Natural killer cell treated with Interleukin-12 subunit alpha and Interleukin-12 subunit beta and Interleukin-15 and Interleukin-18, amount 100 ng/mL, for 72 hours (primary cell): Measurements from ENCODE around the gene FXYD2. TPM values are rescaled to one million over a fixed set of nuclear protein-coding genes. Genes with fewer than 3 reads are reported as not detected.
"Not testable (repeated sequence)": the region's sequence is repeated elsewhere in the genome, so short reads cannot be mapped to it uniquely, and the experiment has no call there.

Experiments used
- ATAC-seq, 2 donors: fragments of 150-1000 bp; cut with Tn5 transposase in 1 of 2; sonication (Bioruptor Pico), chemical (Tn5 transposase) in 1 of 2; 2 replicates each; pipeline ENCODE4 v1.10.0; 2021
- DNase-seq: peaks from one replicate; pipeline ENCODE4 v3.0.0; 2022; ENCODE audit warnings: low spot score
- H3K27ac Mint-ChIP-seq, 2 donors: 1 replicate in 1 of 2; 2 replicates in 1 of 2; pipeline ENCODE4 v1.8.0; 2022; ENCODE audit warnings: mixed read lengths in 2 of 2, mild to moderate bottlenecking in 1 of 2, moderate library complexity in 1 of 2
- H3K27me3 Mint-ChIP-seq, 2 donors: 1 replicate in 1 of 2; 2 replicates in 1 of 2; pipeline ENCODE4 v1.8.0; 2022; ENCODE audit warnings: mixed read lengths in 2 of 2
- H3K36me3 Mint-ChIP-seq: one replicate; pipeline ENCODE4 v1.8.0; 2022; ENCODE audit warnings: mixed read lengths
- H3K4me1 Mint-ChIP-seq, 2 donors: 1 replicate in 1 of 2; 2 replicates in 1 of 2; pipeline ENCODE4 v1.8.0; 2022; ENCODE audit warnings: low read depth in 2 of 2, mixed read lengths in 2 of 2, mild to moderate bottlenecking in 1 of 2
- H3K4me3 Mint-ChIP-seq: one replicate; pipeline ENCODE4 v1.8.0; 2022; ENCODE audit warnings: mixed read lengths
- H3K9me3 Mint-ChIP-seq: 2 replicates; pipeline ENCODE4 v1.8.0; 2022; ENCODE audit warnings: mixed read lengths
- total RNA-seq, 2 donors: library from RNA; stranded (reverse); gene quantifications; one replicate each; pipeline ENCODE4 v1.2.3, GENCODE V29; 2022

Gene FXYD2
- 1 to 10 TPM in 1 of 2 donors, under 1 TPM in 1; 0.14 to 1.5 TPM for total RNA-seq

DNA sequence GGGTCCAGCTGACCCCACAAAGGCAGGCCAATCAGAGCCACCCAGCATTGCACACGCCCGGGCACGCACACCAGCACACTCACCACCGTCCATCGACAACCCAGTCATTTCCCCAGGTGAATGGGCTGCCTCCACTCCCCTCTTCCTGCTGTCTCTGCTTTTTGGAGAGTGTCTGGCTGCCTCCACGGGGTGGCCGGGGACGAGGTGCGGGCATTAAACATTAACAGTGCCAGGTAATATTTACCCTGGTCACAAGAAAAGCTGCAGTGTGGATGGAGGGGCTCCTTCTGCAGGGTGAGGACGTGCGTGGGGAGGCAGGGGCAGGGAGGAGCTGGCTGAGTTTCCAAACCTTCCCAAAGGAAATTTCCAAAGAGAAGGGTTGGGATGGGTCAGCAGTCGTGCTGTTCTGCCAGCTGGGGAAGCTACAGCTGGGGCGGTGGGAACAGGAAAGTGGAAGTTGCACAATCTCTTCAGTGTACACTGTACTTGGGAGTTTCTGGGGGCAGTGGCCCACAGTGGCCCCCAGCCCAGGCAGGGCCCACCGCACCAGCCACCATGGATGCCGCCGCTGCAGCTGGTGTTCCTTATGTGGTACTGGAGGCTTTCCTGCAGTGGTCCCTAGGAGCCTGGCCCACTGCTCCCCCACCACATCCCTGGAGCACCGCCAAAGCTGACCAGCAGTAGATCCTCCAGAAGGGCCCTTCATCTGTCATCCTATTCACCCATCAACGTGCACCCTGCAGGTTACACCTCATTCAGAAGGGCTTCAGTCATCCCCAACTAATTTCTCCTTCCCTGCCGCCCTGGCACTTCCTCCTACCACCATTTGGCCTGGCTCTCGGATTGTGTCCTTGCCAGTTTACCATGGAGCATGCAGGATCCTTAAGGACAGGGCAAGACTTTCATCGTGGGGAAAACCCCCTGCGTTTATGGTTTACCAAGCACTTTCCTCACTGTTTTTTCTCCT lies at the start of gene FXYD2:
Gene FXYD2 (minus strand): TSS at position 174 of the 967 bp plus-strand sequence. CDS start 66 bp downstream, at position 108.
- DNase-seq (no peak), ATAC-seq (no peak)
- peak within 1 kb of the TSS; percentile 28 to 84 for H3K27ac Mint-ChIP-seq
- H3K9me3 Mint-ChIP-seq: no peaks in the 10 kb centered on the region
- peaks cover 26 to 46% of the 10 kb centered on the region in 2 donors for H3K4me1 Mint-ChIP-seq
- no peaks in the 10 kb centered on the region for H3K36me3 Mint-ChIP-seq
- peak within 1 kb of the TSS; percentile 6 for H3K4me3 Mint-ChIP-seq
- H3K27me3 Mint-ChIP-seq: peaks cover 0 to 2% of the 10 kb centered on the region in 2 donors

DNA sequence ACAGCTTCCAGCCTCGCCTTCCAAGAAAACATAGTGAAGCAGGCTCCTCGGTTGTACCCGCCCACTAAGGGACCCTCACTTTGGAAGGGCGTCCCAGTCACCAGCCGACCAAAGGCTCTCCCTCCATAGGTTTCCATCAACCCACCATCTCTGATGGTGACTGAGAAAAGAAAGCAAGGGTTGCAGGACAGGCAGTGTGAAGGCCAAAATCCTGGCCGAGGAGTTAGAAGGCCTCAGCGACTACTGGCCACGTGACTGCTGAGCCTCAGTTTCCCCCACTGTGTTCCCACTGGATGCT lies 49.2 kb upstream of the FXYD2 start:
- Mint-ChIP-seq H3K36me3 (peaks cover 6% of the 10 kb centered on the region), H3K27ac (no peak overlapping the region)

DNA sequence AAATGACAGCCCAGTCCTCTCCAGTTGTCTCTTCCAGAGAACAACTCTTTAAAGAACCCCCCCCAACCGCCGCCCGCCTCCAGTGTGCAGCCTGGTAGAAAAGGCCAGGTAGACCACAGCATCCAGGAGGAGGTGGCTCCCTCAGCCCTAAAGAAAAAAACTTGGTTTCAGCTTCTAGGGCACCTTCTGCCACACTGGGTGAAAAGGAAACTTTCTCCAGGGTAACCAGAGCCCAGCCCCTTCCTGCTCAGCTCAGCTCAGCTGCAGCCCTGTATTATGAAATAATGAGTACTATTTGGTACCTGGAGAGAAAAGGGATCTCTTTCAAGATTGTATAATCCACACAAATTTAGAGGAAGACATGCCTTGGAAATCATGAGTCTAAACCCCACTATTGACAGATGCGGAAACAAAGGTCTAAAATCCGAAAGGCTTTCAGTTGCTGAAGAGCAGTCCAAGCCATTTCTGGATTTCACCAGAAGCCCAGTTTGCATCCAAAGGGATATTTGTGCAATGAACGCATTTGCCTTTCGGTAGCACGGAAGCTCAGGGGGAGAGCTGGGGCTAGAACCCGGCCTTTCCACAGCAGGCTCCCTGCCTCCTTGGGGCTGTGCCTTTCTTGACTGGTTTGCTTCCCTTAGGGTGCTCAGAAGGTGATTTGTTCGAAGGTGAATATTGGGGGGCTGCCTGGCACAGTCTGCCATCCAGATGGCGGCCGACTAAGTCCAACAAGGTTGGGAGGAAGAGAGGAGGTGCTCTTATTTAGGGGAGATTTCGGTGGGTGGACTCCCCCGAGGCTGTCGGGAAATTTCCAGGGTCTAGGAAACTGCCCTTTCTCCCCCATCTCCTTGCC lies 48.7 kb upstream of the FXYD2 start:
- Mint-ChIP-seq H3K27ac (no peak overlapping the region), H3K36me3 (peaks cover 6% of the 10 kb centered on the region), H3K4me3 (no peak overlapping the region), H3K27me3 (peaks cover 45 to 61% of the 10 kb centered on the region in 2 donors), H3K9me3 (no peaks in the 10 kb centered on the region), H3K4me1 (peaks cover 16 to 19% of the 10 kb centered on the region in 2 donors)
- no peak for ATAC-seq
- no peak for DNase-seq

More for the DNA sequence above, 49.2 kb upstream of the FXYD2 start:
- H3K9me3 Mint-ChIP-seq: no peaks in the 10 kb centered on the region
- ATAC-seq (no peak), DNase-seq (no peak)
- peaks cover 16 to 19% of the 10 kb centered on the region in 2 donors for H3K4me1 Mint-ChIP-seq
- peaks cover 48 to 63% of the 10 kb centered on the region in 2 donors for H3K27me3 Mint-ChIP-seq
- no peak overlapping the region for H3K4me3 Mint-ChIP-seq

DNA sequence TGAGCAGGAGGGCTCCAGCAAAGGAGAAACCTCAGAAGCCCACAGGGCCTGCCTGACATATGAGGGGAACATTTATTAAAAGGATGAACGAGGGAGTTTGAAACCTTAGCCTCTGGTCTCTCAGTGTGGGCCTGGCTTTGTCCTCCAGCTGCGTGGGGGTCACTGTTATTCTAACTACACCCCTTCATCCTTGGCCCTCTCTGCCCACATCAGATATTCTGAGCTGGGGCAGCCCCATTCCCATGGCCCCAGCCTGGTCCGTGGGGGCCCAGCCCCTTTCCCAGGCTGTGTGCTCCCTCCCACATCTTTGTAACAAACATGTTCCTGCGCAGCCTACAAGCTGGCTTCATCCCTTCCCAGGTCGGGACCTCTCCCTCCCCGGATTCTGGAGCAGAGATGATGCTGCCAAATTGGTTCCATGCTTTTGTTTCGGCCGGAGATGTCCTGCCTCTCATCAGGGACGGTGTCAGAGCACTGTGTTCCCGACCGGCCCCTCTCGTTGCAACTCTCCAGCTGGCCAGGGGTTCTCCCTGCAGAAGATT lies 47.9 kb upstream of the FXYD2 start:
- no peak overlapping the region for H3K27ac Mint-ChIP-seq

DNA sequence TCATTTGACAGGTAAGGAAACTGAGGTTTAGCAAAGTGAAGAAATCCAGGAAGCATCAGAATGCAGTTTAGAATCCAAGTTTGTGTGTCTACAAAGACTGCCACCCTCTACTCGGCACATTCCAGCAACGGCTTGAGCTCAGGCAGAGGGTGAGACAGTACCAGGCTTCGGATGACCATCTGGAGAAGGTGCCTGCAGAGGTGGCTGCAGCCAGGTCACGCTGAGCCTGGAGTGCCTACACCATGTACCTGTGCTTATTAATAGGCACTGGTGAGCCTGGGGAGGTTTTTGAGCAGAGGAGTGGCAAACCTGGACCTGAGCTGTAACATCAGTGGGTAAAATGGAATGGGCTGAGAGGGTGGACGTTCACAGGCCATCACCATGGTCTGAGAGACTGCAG lies 47.2 kb upstream of the FXYD2 start:
- DNase-seq (no peak), ATAC-seq (no peak)
- Mint-ChIP-seq H3K36me3 (peaks cover 6% of the 10 kb centered on the region), H3K4me3 (no peak overlapping the region), H3K27ac (no peak overlapping the region), H3K9me3 (no peaks in the 10 kb centered on the region), H3K4me1 (peaks cover 16 to 19% of the 10 kb centered on the region in 2 donors), H3K27me3 (peaks cover 39 to 58% of the 10 kb centered on the region in 2 donors)

More for the DNA sequence above, 47.9 kb upstream of the FXYD2 start:
- H3K9me3 Mint-ChIP-seq: no peaks in the 10 kb centered on the region
- ATAC-seq: no peak
- H3K4me1 Mint-ChIP-seq: peaks cover 16 to 19% of the 10 kb centered on the region in 2 donors
- H3K36me3 Mint-ChIP-seq: peaks cover 6% of the 10 kb centered on the region
- H3K4me3 Mint-ChIP-seq: no peak overlapping the region
- peaks cover 43 to 61% of the 10 kb centered on the region in 2 donors for H3K27me3 Mint-ChIP-seq
- no peak for DNase-seq

DNA sequence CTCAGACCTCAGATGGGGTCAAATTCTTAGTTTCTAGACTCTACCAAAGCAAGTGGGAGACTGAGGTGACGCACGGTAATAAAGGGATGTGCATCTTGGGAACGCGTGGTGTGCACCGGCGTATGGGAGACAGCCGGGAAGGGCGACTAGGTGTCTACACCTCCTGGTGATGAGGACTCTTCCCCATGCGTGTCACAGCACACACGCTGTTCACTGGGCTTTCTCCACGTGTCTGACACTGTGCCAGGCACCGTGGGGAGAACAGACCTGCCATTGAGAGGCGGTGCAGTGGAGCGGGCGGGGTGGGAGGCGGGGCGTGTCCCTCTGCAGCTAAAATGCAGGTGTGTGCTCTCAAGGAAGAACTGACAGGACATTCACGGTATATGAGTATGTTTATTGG lies 46.6 kb upstream of the FXYD2 start:
- DNase-seq (no peak), ATAC-seq (no peak)
- peaks cover 37 to 55% of the 10 kb centered on the region in 2 donors for H3K27me3 Mint-ChIP-seq
- no peak overlapping the region for H3K27ac Mint-ChIP-seq
- peaks cover 15 to 18% of the 10 kb centered on the region in 2 donors for H3K4me1 Mint-ChIP-seq
- no peak overlapping the region for H3K4me3 Mint-ChIP-seq
- H3K36me3 Mint-ChIP-seq: peaks cover 6% of the 10 kb centered on the region
- H3K9me3 Mint-ChIP-seq: no peaks in the 10 kb centered on the region

DNA sequence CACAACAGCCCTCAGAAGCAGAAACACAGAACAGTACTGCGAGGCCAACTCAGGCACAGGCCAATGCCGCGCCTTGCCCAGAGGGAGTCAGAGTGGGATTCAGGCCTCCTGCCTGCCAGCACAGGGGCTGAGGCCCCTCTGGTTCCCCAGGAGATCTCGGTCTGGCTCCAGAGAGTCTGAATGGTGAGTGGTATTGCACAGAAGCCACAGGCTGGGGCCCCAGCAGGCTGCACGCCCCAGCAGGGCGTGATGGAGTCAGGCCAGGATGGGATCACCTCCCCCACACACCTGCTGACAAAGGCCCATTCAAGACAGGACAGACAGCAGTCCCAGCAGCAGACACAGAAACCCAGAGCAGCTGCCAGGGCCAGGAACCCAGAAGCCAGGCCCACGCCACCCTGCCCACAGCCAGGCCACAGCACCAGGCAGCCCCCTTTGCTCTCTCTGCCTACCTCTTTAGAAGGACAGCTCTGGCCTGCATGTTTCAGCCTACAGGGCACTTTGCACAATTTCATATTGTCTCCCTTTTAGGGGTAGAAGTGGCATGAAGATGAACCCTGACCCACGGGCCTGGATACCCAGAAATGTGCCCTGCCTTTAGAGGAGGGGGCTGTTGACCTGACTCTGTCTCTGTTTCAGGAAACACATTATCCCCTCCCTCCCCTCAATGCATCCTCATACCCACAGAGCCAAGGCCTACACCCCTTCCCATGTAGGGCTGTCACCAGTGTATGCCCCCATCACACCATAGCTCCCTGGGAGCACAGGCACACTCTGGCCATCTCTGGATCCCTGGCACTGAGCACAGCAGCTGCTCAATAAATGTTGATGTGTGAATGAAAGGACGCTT lies 45.8 kb upstream of the FXYD2 start:
- H3K36me3 Mint-ChIP-seq: peaks cover 6% of the 10 kb centered on the region
- DNase-seq (no peak), ATAC-seq (peak in 1 of 2 donors; percentile 3)
- peaks cover 6 to 13% of the 10 kb centered on the region in 2 donors for H3K4me1 Mint-ChIP-seq
- H3K27ac Mint-ChIP-seq: no peak overlapping the region
- H3K27me3 Mint-ChIP-seq: peaks cover 32 to 46% of the 10 kb centered on the region in 2 donors
- H3K4me3 Mint-ChIP-seq: no peak overlapping the region
- H3K9me3 Mint-ChIP-seq: no peaks in the 10 kb centered on the region

DNA sequence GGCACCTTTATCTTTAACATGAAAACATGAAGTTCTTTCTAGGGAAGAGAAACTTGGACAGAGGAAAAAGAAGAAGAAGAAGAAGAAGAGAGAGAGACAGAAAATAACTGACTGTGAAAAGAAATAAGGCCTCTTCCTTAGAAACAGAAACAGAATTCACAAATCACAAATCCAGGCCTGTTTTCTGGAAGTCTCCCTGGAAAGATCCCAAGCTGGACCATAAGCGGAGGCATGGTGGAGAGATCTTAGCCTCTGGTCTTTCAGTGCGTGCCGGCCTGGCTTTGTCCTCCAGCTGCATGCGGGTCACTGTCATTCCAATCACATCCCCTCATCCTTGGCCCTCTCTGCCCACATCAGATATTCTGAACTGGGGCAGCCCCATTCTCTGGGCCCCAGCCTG lies 45.1 kb upstream of the FXYD2 start:
- no peaks in the 10 kb centered on the region for H3K9me3 Mint-ChIP-seq
- no peaks in the 10 kb centered on the region for H3K36me3 Mint-ChIP-seq
- H3K27ac Mint-ChIP-seq: no peak overlapping the region
- ATAC-seq (no peak), DNase-seq (no peak)
- peaks cover 0 to 8% of the 10 kb centered on the region in 2 donors for H3K4me1 Mint-ChIP-seq
- H3K27me3 Mint-ChIP-seq: peaks cover 29 to 39% of the 10 kb centered on the region in 2 donors
- H3K4me3 Mint-ChIP-seq: no peak overlapping the region

DNA sequence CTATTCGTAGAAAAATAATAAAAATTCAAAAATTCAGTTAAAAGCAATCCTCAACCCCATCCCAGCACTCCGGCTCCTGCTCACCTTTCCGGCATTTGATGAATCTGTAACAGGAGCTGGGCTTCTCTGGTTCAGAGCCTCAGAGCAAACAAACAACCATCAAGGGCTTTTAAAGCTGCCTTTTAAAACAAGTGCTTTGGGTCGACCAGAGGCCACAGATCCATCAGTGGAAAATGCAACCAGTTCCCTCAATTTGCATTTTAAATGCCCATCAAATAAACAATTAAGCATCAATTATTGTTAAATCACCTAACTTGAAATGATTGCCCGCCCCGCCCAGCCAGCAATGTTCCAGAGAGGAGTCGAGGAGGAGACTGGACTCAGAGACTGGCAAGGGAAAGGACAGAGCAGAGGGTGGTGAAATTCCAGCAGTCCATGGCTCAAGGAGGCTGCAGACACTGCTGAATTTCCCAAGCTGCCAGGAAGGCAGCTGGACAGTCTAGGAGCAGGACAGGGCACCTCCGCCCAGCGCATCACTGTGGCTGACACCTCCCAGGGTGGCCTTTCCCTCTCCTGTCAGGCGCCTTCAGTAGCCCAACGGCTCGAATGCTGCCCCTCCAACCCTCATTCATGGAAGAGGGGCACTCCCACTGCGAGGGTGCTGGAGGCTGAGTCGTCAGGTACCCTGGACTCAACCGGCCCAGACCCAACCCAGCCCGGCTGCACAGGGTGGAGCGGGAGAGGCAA lies 44.4 kb upstream of the FXYD2 start:
- DNase-seq: no peak
- H3K4me3 Mint-ChIP-seq: no peak overlapping the region
- H3K9me3 Mint-ChIP-seq: no peaks in the 10 kb centered on the region
- H3K27ac Mint-ChIP-seq: no peak overlapping the region
- H3K27me3 Mint-ChIP-seq: peaks cover 27 to 34% of the 10 kb centered on the region in 2 donors
- H3K36me3 Mint-ChIP-seq: no peaks in the 10 kb centered on the region
- ATAC-seq: no peak
- peaks cover 0 to 6% of the 10 kb centered on the region in 2 donors for H3K4me1 Mint-ChIP-seq

DNA sequence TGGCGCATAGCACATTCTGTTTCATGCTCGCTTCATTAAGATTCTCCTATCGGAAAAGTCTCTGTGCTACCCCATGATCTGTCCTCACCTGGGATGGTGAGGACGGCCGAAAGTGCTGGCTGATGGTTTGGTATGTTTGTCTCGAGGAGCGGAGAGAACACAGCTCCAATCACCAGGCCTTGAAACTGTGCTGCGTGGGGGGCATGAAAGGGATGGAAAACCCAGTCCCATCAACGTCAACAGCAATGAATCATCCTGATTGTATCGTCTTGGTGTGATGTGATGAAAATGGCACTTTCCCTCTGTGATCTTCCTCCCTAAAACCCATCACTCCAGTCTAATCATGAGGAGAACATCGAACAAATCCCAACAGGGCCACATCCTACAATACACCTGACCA lies 43.5 kb upstream of the FXYD2 start:
- H3K9me3 Mint-ChIP-seq: no peaks in the 10 kb centered on the region
- peaks cover 19 to 25% of the 10 kb centered on the region in 2 donors for H3K27me3 Mint-ChIP-seq
- H3K4me1 Mint-ChIP-seq: peaks cover 0 to 1% of the 10 kb centered on the region in 2 donors
- H3K4me3 Mint-ChIP-seq: no peak overlapping the region
- DNase-seq (no peak), ATAC-seq (no peak)
- no peak overlapping the region for H3K27ac Mint-ChIP-seq
- H3K36me3 Mint-ChIP-seq: no peaks in the 10 kb centered on the region

DNA sequence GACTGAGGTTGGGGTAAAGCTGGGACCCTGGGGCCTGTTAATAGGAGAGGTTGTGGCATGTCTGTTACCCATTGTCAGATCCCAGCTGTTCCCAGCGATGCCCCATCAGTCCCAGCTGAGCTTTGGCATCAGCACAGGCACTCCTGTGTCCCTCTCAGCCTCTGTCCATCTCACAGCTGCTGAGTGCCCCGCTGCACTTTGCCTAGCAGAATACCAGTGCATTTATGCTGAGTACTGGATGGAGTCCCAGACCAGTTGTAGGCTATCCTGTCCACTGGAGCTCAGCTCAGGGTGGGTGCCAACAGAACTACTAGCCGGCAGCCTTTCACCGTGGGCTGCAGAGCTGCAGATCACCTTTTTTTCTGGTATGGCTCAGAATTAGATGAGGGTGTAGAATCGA lies 42.0 kb upstream of the FXYD2 start:
- Mint-ChIP-seq H3K36me3 (no peaks in the 10 kb centered on the region), H3K9me3 (no peaks in the 10 kb centered on the region), H3K27ac (no peak overlapping the region), H3K4me3 (no peak overlapping the region), H3K27me3 (peaks cover 14 to 15% of the 10 kb centered on the region in 2 donors), H3K4me1 (peaks cover 3 to 5% of the 10 kb centered on the region in 2 donors)
- DNase-seq: no peak
- ATAC-seq: no peak

DNA sequence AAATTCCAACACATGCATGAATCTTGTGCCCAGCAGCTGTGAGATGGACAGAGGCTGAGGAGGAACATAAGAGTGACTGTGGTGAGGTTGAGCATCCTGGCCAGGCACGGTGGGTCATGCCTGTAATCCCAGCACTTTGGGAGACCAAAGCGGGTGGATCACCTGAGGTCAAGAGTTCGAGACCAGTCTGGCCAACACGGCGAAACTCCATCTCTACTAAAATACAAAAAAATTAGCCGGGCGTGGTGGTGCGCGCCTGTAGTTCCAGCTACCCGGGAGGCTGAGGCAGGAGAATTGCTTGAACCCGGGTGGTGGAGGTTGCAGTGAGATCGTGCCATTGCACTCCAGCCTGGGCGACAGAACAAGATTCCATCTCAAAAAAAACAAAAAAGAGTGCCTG lies 41.0 kb upstream of the FXYD2 start:
- not testable (repeated sequence) for H3K4me1 Mint-ChIP-seq, ATAC-seq, H3K9me3 Mint-ChIP-seq, DNase-seq, H3K36me3 Mint-ChIP-seq, H3K4me3 Mint-ChIP-seq, H3K27ac Mint-ChIP-seq
- H3K27me3 Mint-ChIP-seq: peaks cover 15 to 17% of the 10 kb centered on the region in 2 donors
